Hepatocyte (in vitro differentiated cells): ENCODE data around the gene KIF6. TPM values are rescaled to one million over a fixed set of nuclear protein-coding genes. Genes with fewer than 3 reads are reported as not detected.

ENCODE experiments used
- DNase-seq: peaks from one replicate; pipeline ENCODE4 v3.0.0-alpha.2; 2016; ENCODE audit warnings: low spot score
- H2AFZ ChIP-seq: fragments of 200-600 bp; sonication (generic); 2 replicates; pipeline ENCODE4 v1.6.0; 2016; ENCODE audit warnings: antibody characterized with exemption, mild to moderate bottlenecking
- H3K27ac ChIP-seq: fragments of 200-600 bp; sonication (generic); 2 replicates; pipeline ENCODE4 v1.5.1; 2016; ENCODE audit warnings: mild to moderate bottlenecking
- H3K27me3 ChIP-seq: fragments of 200-600 bp; sonication (generic); 2 replicates; pipeline ENCODE4 v1.6.1; 2016
- H3K36me3 ChIP-seq: fragments of 200-600 bp; sonication (generic); replicated peaks from 2 replicates; pipeline ENCODE4 v1.5.1; 2016; ENCODE audit warnings: low read depth; ENCODE audit not compliant: insufficient read depth
- H3K4me1 ChIP-seq: fragments of 200-600 bp; sonication (generic); 2 replicates; pipeline ENCODE4 v1.5.1; 2016; ENCODE audit warnings: mild to moderate bottlenecking, moderate library complexity; ENCODE audit not compliant: insufficient read depth
- H3K4me2 ChIP-seq: fragments of 200-600 bp; sonication (generic); 2 replicates; pipeline ENCODE4 v1.6.0; 2016
- H3K4me3 ChIP-seq: fragments of 200-600 bp; sonication (generic); 2 replicates; pipeline ENCODE4 v1.5.1; 2016; ENCODE audit warnings: mild to moderate bottlenecking
- H3K79me2 ChIP-seq: fragments of 200-600 bp; sonication (generic); 2 replicates; pipeline ENCODE4 v1.6.0; 2017; ENCODE audit warnings: mild to moderate bottlenecking
- H3K9me2 ChIP-seq: fragments of 200-600 bp; sonication (generic); replicated peaks from 2 replicates; pipeline ENCODE4 v1.6.0; 2017; ENCODE audit warnings: mild to moderate bottlenecking; ENCODE audit not compliant: insufficient read depth
- H3K9me3 ChIP-seq: fragments of 200-600 bp; sonication (generic); 2 replicates; pipeline ENCODE4 v1.5.1; 2016; ENCODE audit warnings: low read depth, mild to moderate bottlenecking
- H4K20me1 ChIP-seq: fragments of 200-600 bp; sonication (generic); 2 replicates; pipeline ENCODE4 v1.6.0; 2016; ENCODE audit warnings: mild to moderate bottlenecking; ENCODE audit not compliant: insufficient read depth, poor library complexity, severe bottlenecking
- EZH2 ChIP-seq: fragments of 200-600 bp; sonication (generic); IDR thresholded peaks from 2 replicates; pipeline ENCODE4 v1.6.1; 2016; ENCODE audit warnings: antibody characterized with exemption, mild to moderate bottlenecking, borderline replicate concordance
- EZH2phosphoT487 ChIP-seq: fragments of 200-600 bp; sonication (generic); IDR thresholded peaks from one replicate; pipeline ENCODE4 v1.6.1; 2018; ENCODE audit warnings: antibody characterized with exemption, mild to moderate bottlenecking, low read depth, moderate library complexity; ENCODE audit not compliant: unreplicated experiment, severe bottlenecking
- WGBS: methylation state at CpG from one replicate; pipeline ENCODE4 v1.1.6; 2016; ENCODE audit warnings: low lambda C conversion rate; ENCODE audit errors: missing lambda C conversion rate; 5-methylcytosine and 5-hydroxymethylcytosine counted together
- polyA plus RNA-seq: library from polyadenylated mRNA; unstranded; fragments of >200 nt; fragmentation: Nextera tagmentation; extraction: Ambion mirVana; gene quantifications from 2 replicates; pipeline ENCODE4 v1.2.1, GENCODE V29; 2016
- total RNA-seq: library from RNA; depleted of rRNA; stranded (reverse); fragments of >200 nt; gene quantifications from 2 replicates; pipeline ENCODE4 v1.2.3, GENCODE V29; 2014
- TF ChIP-seq, protein P1 (sequence below): fragments of 200-600 bp; sonication (generic); IDR thresholded peaks from 2 replicates; pipeline ENCODE4 v1.5.1; 2016; ENCODE audit warnings: antibody characterized with exemption, mild to moderate bottlenecking; ENCODE audit not compliant: poor library complexity

Gene KIF6
- total and polyA plus RNA-seq, 2 experiments from 2014 or later: 0.87 to 2.3 TPM

DNA sequence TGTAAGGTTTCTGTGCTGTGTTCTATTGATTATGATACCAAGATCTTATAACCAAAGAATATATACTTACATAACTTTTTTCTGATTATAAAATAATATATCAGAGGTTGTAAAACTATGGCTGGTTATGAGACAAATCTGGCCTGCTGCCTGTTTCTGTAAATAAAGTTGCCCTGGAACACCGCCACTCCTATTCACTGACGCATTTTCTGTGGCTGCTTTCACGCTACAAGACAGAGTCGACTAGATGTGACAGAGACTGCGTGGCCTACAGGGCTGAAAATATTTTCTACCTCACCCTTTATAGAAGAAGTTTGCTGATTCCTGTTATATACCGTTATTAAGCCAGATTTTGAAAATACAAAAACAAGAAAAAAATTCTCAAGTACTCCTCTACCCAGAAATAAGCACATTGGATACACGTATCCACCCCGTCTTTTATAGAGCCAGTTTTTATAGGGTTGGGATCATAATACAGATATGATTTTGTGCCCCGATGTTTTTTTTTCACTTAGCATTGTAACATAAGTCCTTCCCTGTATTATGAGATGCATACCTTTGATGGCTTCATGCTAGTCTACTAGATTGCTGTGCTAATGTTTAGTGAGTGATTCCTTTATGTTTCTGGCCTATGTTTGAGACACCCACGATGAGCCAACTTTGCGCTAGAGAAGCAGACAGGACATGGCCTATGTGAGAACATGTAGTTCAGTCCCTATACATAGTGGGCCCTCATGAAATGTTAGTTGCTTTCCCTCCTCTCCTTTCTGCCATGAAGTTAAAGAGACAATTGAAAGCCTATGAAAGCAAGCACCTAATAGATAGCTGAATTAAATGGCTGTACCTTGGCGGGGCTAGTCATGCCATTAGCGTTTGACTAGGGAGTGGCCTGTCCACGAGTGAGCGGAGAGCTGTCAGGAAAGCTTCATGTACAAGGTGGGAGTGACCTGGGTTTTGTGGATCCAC, 304.6 kb downstream of the KIF6 start:
- no peak overlapping the region for H3K4me2 ChIP-seq
- H3K27me3 ChIP-seq: no peaks in the 10 kb centered on the region
- no peak overlapping the region for H3K27ac ChIP-seq
- 93% methylated on average over 15 of the region's 15 CpGs for WGBS
- no peaks in the 10 kb centered on the region for H3K79me2 ChIP-seq
- H3K4me3 ChIP-seq: no peak overlapping the region
- no peak for DNase-seq
- no peaks in the 10 kb centered on the region for H3K9me2 ChIP-seq
- H3K36me3 ChIP-seq: no peaks in the 10 kb centered on the region
- no peaks in the 10 kb centered on the region for H3K9me3 ChIP-seq
- TF ChIP-seq, protein P1, sequence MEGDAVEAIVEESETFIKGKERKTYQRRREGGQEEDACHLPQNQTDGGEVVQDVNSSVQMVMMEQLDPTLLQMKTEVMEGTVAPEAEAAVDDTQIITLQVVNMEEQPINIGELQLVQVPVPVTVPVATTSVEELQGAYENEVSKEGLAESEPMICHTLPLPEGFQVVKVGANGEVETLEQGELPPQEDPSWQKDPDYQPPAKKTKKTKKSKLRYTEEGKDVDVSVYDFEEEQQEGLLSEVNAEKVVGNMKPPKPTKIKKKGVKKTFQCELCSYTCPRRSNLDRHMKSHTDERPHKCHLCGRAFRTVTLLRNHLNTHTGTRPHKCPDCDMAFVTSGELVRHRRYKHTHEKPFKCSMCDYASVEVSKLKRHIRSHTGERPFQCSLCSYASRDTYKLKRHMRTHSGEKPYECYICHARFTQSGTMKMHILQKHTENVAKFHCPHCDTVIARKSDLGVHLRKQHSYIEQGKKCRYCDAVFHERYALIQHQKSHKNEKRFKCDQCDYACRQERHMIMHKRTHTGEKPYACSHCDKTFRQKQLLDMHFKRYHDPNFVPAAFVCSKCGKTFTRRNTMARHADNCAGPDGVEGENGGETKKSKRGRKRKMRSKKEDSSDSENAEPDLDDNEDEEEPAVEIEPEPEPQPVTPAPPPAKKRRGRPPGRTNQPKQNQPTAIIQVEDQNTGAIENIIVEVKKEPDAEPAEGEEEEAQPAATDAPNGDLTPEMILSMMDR: no peak
- TF ChIP-seq EZH2phosphoT487 (no peak), EZH2 (no peak)
- H2AFZ ChIP-seq: no peak overlapping the region
- H3K4me1 ChIP-seq: no peaks in the 10 kb centered on the region
- H4K20me1 ChIP-seq: no peaks in the 10 kb centered on the region

DNA sequence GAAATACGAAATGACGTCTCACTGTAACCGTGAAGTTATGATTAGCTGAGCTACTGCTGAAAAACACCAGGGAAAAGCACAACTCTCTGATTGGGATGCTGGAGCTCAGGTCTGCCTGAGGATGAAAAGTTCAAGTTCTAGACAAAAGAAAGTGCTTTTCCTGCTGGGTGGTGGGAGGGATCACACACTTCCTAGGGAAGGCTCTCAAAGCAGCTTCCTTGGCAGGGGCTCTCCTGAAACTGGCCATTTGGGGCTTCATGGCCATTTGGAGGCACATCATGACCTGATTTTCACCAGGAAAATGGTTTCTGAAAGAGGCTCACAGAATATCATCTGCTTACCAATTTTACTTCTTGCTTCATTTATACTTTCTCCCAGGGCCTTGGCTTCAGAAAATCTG, 305.6 kb downstream of the KIF6 start:
- TF ChIP-seq, protein P1: no peak
- no peak for TF ChIP-seq EZH2phosphoT487
- TF ChIP-seq EZH2: no peak
- 91% methylated on average over 3 of the region's 3 CpGs for WGBS
- Histone ChIP-seq H3K27me3 (no peaks in the 10 kb centered on the region), H3K9me2 (no peaks in the 10 kb centered on the region), H2AFZ (no peak overlapping the region), H3K4me3 (no peak overlapping the region), H4K20me1 (no peaks in the 10 kb centered on the region), H3K79me2 (no peaks in the 10 kb centered on the region), H3K9me3 (no peaks in the 10 kb centered on the region), H3K4me1 (no peaks in the 10 kb centered on the region), H3K36me3 (no peaks in the 10 kb centered on the region), H3K27ac (no peak overlapping the region), H3K4me2 (no peak overlapping the region)
- DNase-seq: no peak

DNA sequence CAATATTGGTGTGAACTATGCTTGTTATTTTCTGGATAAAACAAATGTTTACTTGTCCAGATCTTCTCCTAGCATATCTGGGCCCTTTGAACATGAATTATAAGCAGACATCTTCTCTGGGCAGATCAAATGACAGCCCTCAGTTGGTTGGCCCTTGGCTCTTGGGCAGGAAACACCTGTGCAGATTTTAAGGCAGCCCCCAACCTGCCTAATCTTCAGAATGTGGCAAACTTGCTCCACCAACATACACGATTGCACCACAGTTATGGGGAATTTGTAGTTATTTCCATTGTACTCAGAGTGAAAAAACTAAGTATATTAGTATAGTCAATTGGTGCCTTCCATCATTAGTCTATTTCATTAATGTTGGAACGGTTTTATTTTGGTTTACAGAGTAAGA, 307.8 kb downstream of the KIF6 start:
- Histone ChIP-seq H3K79me2 (no peaks in the 10 kb centered on the region), H3K9me3 (no peaks in the 10 kb centered on the region), H4K20me1 (no peaks in the 10 kb centered on the region), H3K27me3 (no peaks in the 10 kb centered on the region), H3K36me3 (no peaks in the 10 kb centered on the region), H3K4me3 (no peak overlapping the region), H3K27ac (no peak overlapping the region), H3K4me1 (no peaks in the 10 kb centered on the region), H2AFZ (no peak overlapping the region), H3K9me2 (no peaks in the 10 kb centered on the region), H3K4me2 (no peak overlapping the region)
- DNase-seq: no peak
- TF ChIP-seq, protein P1: no peak
- TF ChIP-seq EZH2 (no peak), EZH2phosphoT487 (no peak)
- WGBS: 89% methylated on average over 2 of the region's 2 CpGs
